ENCODE measurements around the gene TAP2. TPM values are rescaled to one million over a fixed set of nuclear protein-coding genes. Genes with fewer than 3 reads are reported as not detected.

Gene TAP2
- total and polyA plus RNA-seq, 10 of the 15 experiments (the other 5 are each of a cell fraction or from before 2014, with no cell fraction given): 5.3 to 77.2 (median 35.3) TPM

GRCh38 chr6:32840604-32841246 lies 2.2 kb upstream of the TAP2 start:
- H3K36me3 ChIP-seq (ENCODE audit: control insufficient read depth in 2 of 2, insufficient read depth in 2 of 2, low read length in 1 of 2): peaks cover 2 to 29% of the 10 kb centered on the region in 2 experiments; a peak in 3 of 4 replicates
- peaks cover 71% of the 10 kb centered on the region for H3K79me2 ChIP-seq (ENCODE audit: control insufficient read depth, insufficient read depth, low read length)
- POLR2A ChIA-PET: interaction anchor here (1.7 to 10.5 kb wide), 5 partner anchors 16 to 131 kb away, joined by 5 to 357 read pairs (median 15); partner anchors contain the start of genes PSMB9 and TAP1
- intact Hi-C loops (cut with micrococcal nuclease; ENCODE audit: unreplicated experiment) (loop anchor here (5.0 kb wide), 1 partner anchor 132 kb away; no protein-coding TSS in a partner anchor), in situ Hi-C loops (cut with MboI) (no loop called here)
- no peaks in the 10 kb centered on the region for H3K27me3 ChIP-seq (replicated peaks in 1 of 2; ENCODE audit: control insufficient read depth in 2 of 2, insufficient read depth in 2 of 2, low read length in 1 of 2)
- ATAC-seq (peak; percentile 0), FAIRE-seq (peak; percentile 88), DNase-seq (ENCODE audit: low read depth, low spot score) (no peak)
- no peaks in the 10 kb centered on the region for H4K20me1 ChIP-seq (ENCODE audit: control insufficient read depth, insufficient read depth)
- H3K9ac ChIP-seq (ENCODE audit: control insufficient read depth, insufficient read depth, low read length): peak overlapping the region; percentile 17; the same call in 1 of the 2 replicates
- H3K4me1 ChIP-seq (ENCODE audit: control insufficient read depth, insufficient read depth, low read length): peaks cover 54% of the 10 kb centered on the region
- H2AFZ ChIP-seq (ENCODE audit: control insufficient read depth, low read depth, low read length): no peak overlapping the region
- under 1% methylated on average over 9 of the region's 9 CpGs for WGBS (ENCODE audit: insufficient coverage, insufficient replicate concordance, low lambda C conversion rate, missing lambda C conversion rate)
- no TSS peak for BruUV-seq (replicated peaks)
- peak overlapping the region; percentile 96 for H3K4me3 ChIP-seq
- H3K4me2 ChIP-seq (ENCODE audit: control insufficient read depth, insufficient read depth): peak overlapping the region; percentile 99
- RAD21 ChIA-PET (ENCODE audit: unreplicated experiment): interaction anchor here (2.9 to 10.5 kb wide), 3 partner anchors 16 to 144 kb away, joined by 25 to 269 read pairs (median 236); partner anchors contain the start of genes PSMB9 and TAP1
- CTCF ChIA-PET: interaction anchor here (0.7 to 10.7 kb wide), 8 partner anchors 10 to 144 kb away, joined by 3 to 311 read pairs (median 8); partner anchors contain the start of genes HLA-DMB, PSMB9 and TAP1
- SMC1A ChIA-PET (ENCODE audit: uncharacterized antibody, unreplicated experiment): interaction anchor here (1.4 to 6.8 kb wide), 8 partner anchors 15 to 401 kb away, joined by 3 to 226 read pairs (median 16); partner anchors contain the start of genes HLA-DMA, HLA-DRA, PSMB9 and TAP1
- H3K9me3 ChIP-seq (replicated peaks; ENCODE audit: control insufficient read depth, insufficient read depth, low read length): no peaks in the 10 kb centered on the region
- H3K27ac ChIP-seq (ENCODE audit: control insufficient read depth, insufficient read depth): peak overlapping the region; percentile 68
- TF ChIP-seq POLR2A (IDR thresholded peaks at IDR 0.05; ENCODE audit: low read depth, low read length): peak; percentile 40; the same call in 1 of the 2 replicates
- no peak for TF ChIP-seq BCLAF1 (IDR thresholded peaks at IDR 0.05)
- TF ChIP-seq E2F4 (IDR thresholded peaks at IDR 0.05; ENCODE audit: low read depth, low read length): no peak
- no peak for TF ChIP-seq EGR1 (IDR thresholded peaks at IDR 0.05; ENCODE audit: borderline replicate concordance in 1 of 2, low read depth in 2 of 2, low read length in 2 of 2)
- no peak for TF ChIP-seq RCOR1 (conservative IDR thresholded peaks at IDR 0.05; ENCODE audit: low read depth, low read length)
- no peak for TF ChIP-seq LARP7 (IDR thresholded peaks at IDR 0.05)
- no peak for TF ChIP-seq SMAD1 (IDR thresholded peaks at IDR 0.05; ENCODE audit: low read depth, partially characterized antibody)
- TF ChIP-seq SRF (IDR thresholded peaks at IDR 0.05; ENCODE audit: low read depth in 2 of 2, low read length in 2 of 2): no peak
- TF ChIP-seq NFIC (IDR thresholded peaks at IDR 0.05; ENCODE audit: low read depth, low read length): no peak
- TF ChIP-seq HDAC6 (IDR thresholded peaks at IDR 0.05; ENCODE audit: unreplicated experiment): no peak
- TF ChIP-seq BMI1 (IDR thresholded peaks at IDR 0.05; ENCODE audit: borderline replicate concordance): no peak
- no peak for TF ChIP-seq MTA3 (IDR thresholded peaks at IDR 0.05; ENCODE audit: borderline replicate concordance, low read length)
- TF ChIP-seq IKZF1 (conservative IDR thresholded peaks at IDR 0.05): peak; percentile 14; the same call in 1 of the 2 replicates
- TF ChIP-seq NFYA (IDR thresholded peaks at IDR 0.05; ENCODE audit: borderline replicate concordance, low read depth, low read length): no peak
- no peak for TF ChIP-seq TCF12 (IDR thresholded peaks at IDR 0.05; ENCODE audit: low read depth, low read length)
- no peak for TF ChIP-seq MXI1 (IDR thresholded peaks at IDR 0.05; ENCODE audit: low read depth, low read length)
- TF ChIP-seq RBBP5 (conservative IDR thresholded peaks at IDR 0.05): no peak
- TF ChIP-seq EZH2 (IDR thresholded peaks at IDR 0.05; ENCODE audit: borderline replicate concordance, control insufficient read depth, low read depth, low read length): no peak
- peak; percentile 42; the same call in 1 of the 2 replicates for TF ChIP-seq NR2F1 (conservative IDR thresholded peaks at IDR 0.05)
- TF ChIP-seq RAD21 (IDR thresholded peaks at IDR 0.05; ENCODE audit: insufficient read depth, low read depth, low read length): no peak
- no peak for TF ChIP-seq SUZ12 (IDR thresholded peaks at IDR 0.05; ENCODE audit: unreplicated experiment)
- TF ChIP-seq GABPA (IDR thresholded peaks at IDR 0.05; ENCODE audit: low read depth): no peak

Data from GM12878 (cell line).